OCI-LY1 (cell line): ENCODE data around the gene RPL13.

ENCODE experiments used
- H2AFZ ChIP-seq: fragments of 200-600 bp; sonication (generic), shearing (Covaris generic); 2 replicates; pipeline ENCODE4 v1.6.0; 2014; ENCODE audit warnings: antibody characterized with exemption, mild to moderate bottlenecking, low read length
- H3F3A ChIP-seq: fragments of 200-600 bp; sonication (generic), shearing (Covaris generic); 2 replicates; pipeline ENCODE4 v1.6.0; 2014; ENCODE audit warnings: mild to moderate bottlenecking, antibody characterized with exemption, low read length, moderate library complexity; ENCODE audit not compliant: insufficient read depth
- H3K27ac ChIP-seq: fragments of 200-600 bp; sonication (generic); 2 replicates; pipeline ENCODE4 v1.5.1; 2014; ENCODE audit warnings: low read length, mixed run types, mild to moderate bottlenecking, low read depth; ENCODE audit not compliant: poor library complexity, severe bottlenecking
- H3K27me3 ChIP-seq: fragments of 200-600 bp; sonication (generic); 2 replicates; pipeline ENCODE4 v1.6.0; 2014; ENCODE audit warnings: antibody characterized with exemption, mild to moderate bottlenecking, low read length, moderate library complexity; ENCODE audit not compliant: insufficient read depth
- H3K36me3 ChIP-seq: fragments of 200-600 bp; sonication (generic); 2 replicates; pipeline ENCODE4 v1.6.1; 2014; ENCODE audit warnings: mild to moderate bottlenecking, antibody characterized with exemption, low read length, moderate library complexity, mixed read lengths; ENCODE audit not compliant: insufficient read depth
- H3K4me1 ChIP-seq: fragments of 200-600 bp; sonication (generic); 2 replicates; pipeline ENCODE4 v1.5.1; 2014; ENCODE audit warnings: mild to moderate bottlenecking, low read length, moderate library complexity; ENCODE audit not compliant: insufficient read depth, severe bottlenecking
- H3K4me2 ChIP-seq: fragments of 200-600 bp; sonication (generic), shearing (Covaris generic); 2 replicates; pipeline ENCODE4 v1.6.1; 2014; ENCODE audit warnings: low read length
- H3K4me3 ChIP-seq: fragments of 200-600 bp; sonication (generic); 2 replicates; pipeline ENCODE4 v1.5.1; 2014; ENCODE audit warnings: low read length, low read depth, mild to moderate bottlenecking, mixed read lengths; ENCODE audit not compliant: poor library complexity, severe bottlenecking
- H3K79me2 ChIP-seq: fragments of 200-600 bp; shearing (Covaris generic); 2 replicates; pipeline ENCODE4 v1.6.1; 2016; ENCODE audit warnings: mixed run types, low read length, mixed read lengths; ENCODE audit not compliant: insufficient read depth
- H3K9ac ChIP-seq: fragments of 200-600 bp; sonication (generic), shearing (Covaris generic); 2 replicates; pipeline ENCODE4 v1.6.1; 2014; ENCODE audit warnings: mild to moderate bottlenecking, low read length, mixed read lengths
- H3K9me2 ChIP-seq: fragments of 200-600 bp; sonication (generic), shearing (Covaris generic); 2 replicates; pipeline ENCODE4 v1.6.1; 2014; ENCODE audit warnings: low read depth, mild to moderate bottlenecking, low read length, mixed read lengths
- H3K9me3 ChIP-seq: fragments of 200-600 bp; shearing (Covaris generic); 2 replicates; pipeline ENCODE4 v1.6.1; 2014; ENCODE audit warnings: low read length, mixed read lengths
- H4K20me1 ChIP-seq: fragments of 200-600 bp; sonication (generic), shearing (Covaris generic); 2 replicates; pipeline ENCODE4 v1.6.0; 2016; ENCODE audit warnings: mild to moderate bottlenecking, low read length; ENCODE audit not compliant: insufficient read depth
- CTCF ChIP-seq: fragments of 200-600 bp; sonication (generic), shearing (Covaris generic); IDR thresholded peaks from 2 replicates; pipeline ENCODE4 v1.5.1; 2017; ENCODE audit warnings: mild to moderate bottlenecking, antibody characterized with exemption, low read length, moderate library complexity, mixed read lengths
- EZH2 ChIP-seq: fragments of 200-600 bp; sonication (generic), shearing (Covaris generic); IDR thresholded peaks from 2 replicates; pipeline ENCODE4 v1.8.0; 2017; ENCODE audit warnings: borderline replicate concordance, mixed run types, mild to moderate bottlenecking, antibody characterized with exemption, low read length, moderate library complexity, mixed read lengths

Gene RPL13

DNA sequence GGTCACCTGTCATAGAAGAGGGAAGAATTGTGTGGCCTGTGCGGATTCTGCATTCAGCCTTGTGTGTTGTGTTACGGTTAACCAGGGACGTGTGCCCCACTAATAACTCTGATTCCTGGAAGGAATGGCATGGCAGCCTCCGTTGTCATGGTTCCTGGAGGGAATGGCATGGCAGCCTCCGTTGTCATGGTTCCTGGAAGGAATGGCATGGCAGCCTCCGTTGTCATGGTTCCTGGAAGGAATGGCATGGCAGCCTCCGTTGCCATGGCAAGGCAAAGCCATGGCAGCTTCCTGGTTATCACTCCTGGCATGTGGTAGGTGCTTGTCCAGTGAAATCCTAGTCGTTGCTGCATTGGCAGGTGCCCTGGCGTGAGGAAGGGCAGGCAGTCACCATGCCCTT, 43.4 kb upstream of the RPL13 start:
- H4K20me1 ChIP-seq: no peaks in the 10 kb centered on the region

DNA sequence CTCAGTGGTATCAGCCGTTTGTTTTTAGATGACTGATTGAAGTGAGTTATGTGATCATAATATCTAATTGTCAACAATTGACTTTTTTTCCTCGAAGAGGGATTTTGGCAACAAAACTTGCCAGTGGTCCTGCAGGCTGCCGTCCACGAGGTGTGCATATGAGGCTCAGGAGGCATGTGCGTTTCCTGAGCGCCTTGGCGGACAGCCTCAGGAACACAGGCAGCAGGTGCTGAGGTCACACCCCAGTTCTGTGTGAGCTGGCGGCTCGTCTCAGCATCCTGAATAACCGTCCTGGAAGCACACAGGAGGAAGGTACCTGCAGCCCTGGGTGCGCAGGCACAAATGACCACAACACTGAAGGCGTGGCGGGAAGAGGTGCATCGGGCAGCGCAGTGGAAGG, 40.6 kb upstream of the RPL13 start:
- no peaks in the 10 kb centered on the region for H3K27me3 ChIP-seq
- H3K4me3 ChIP-seq: no peak overlapping the region
- peaks cover 3% of the 10 kb centered on the region; the same call in 1 of the 2 replicates for H3K79me2 ChIP-seq
- peaks cover 4% of the 10 kb centered on the region for H3K4me1 ChIP-seq
- H3K36me3 ChIP-seq: peaks cover 89% of the 10 kb centered on the region
- no peaks in the 10 kb centered on the region for H3F3A ChIP-seq
- no peaks in the 10 kb centered on the region for H4K20me1 ChIP-seq
- H3K9ac ChIP-seq: no peak overlapping the region
- no peak overlapping the region for H3K4me2 ChIP-seq
- TF ChIP-seq EZH2 (no peak), CTCF (no peak)
- no peaks in the 10 kb centered on the region for H3K9me3 ChIP-seq
- no peak overlapping the region for H2AFZ ChIP-seq
- H3K9me2 ChIP-seq: no peaks in the 10 kb centered on the region
- no peak overlapping the region for H3K27ac ChIP-seq

More for the DNA sequence above, 43.4 kb upstream of the RPL13 start:
- Histone ChIP-seq H3K27me3 (no peaks in the 10 kb centered on the region), H3K79me2 (peaks cover 3% of the 10 kb centered on the region; the same call in 1 of the 2 replicates), H3K36me3 (peaks cover 87% of the 10 kb centered on the region), H3K27ac (no peak overlapping the region), H3K4me2 (no peak overlapping the region), H2AFZ (no peak overlapping the region), H3K9me3 (no peaks in the 10 kb centered on the region), H3K4me1 (no peaks in the 10 kb centered on the region), H3K4me3 (no peak overlapping the region), H3K9ac (no peak overlapping the region), H3F3A (no peaks in the 10 kb centered on the region), H3K9me2 (no peaks in the 10 kb centered on the region)
- TF ChIP-seq EZH2 (no peak), CTCF (no peak)

DNA sequence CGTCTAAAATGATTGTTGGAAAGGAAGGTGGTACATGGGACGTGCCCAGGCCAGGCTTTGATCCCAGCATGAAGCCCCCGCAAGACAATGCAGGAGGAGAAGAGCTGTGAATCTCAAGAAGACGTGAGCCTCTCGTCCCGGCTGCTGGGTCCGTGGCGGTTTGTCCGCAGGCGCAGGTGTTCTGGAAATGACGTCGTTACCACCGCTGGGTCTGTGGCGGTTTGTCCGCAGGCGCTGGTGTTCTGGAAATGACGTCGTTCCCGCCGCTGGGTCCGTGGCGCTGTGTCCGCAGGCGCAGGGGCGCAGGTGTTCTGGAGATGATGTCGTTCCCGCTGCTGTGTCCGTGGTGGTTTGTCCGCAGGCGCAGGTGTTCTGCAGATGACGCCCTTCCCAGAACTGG, 38.2 kb upstream of the RPL13 start:
- Histone ChIP-seq H3K4me3 (no peak overlapping the region), H2AFZ (no peak overlapping the region), H3K36me3 (peaks cover 90% of the 10 kb centered on the region), H3K9me2 (no peaks in the 10 kb centered on the region), H3F3A (no peaks in the 10 kb centered on the region), H3K79me2 (peaks cover 3% of the 10 kb centered on the region; the same call in 1 of the 2 replicates), H3K27me3 (no peaks in the 10 kb centered on the region), H3K4me2 (no peak overlapping the region), H4K20me1 (no peaks in the 10 kb centered on the region), H3K27ac (no peak overlapping the region), H3K9me3 (no peaks in the 10 kb centered on the region), H3K9ac (no peak overlapping the region), H3K4me1 (peaks cover 15% of the 10 kb centered on the region)
- no peak for TF ChIP-seq EZH2
- no peak for TF ChIP-seq CTCF
